Stimulated activated CD4-positive, alpha-beta T cell treated with anti-CD3 and anti-CD28 coated beads, Interleukin-15, amount 100 ng/mL, for 48 hours (primary cell): ENCODE results near the gene TRERF1.

ENCODE experiments used
- DNase-seq, 2 donors: peaks; one replicate each; pipeline ENCODE4 v3.0.0-alpha.2; 2020; ENCODE audit warnings: low read depth in 2 of 2

The TRERF1 gene

GRCh38 chr6:42275376-42276033 lies 176.2 kb downstream of the TRERF1 start:
- DNase-seq, result no peak

- no peak for DNase-seq
These were observed 176.8 kb downstream of the TRERF1 start for GRCh38 chr6:42274898-42275297.

DNA sequence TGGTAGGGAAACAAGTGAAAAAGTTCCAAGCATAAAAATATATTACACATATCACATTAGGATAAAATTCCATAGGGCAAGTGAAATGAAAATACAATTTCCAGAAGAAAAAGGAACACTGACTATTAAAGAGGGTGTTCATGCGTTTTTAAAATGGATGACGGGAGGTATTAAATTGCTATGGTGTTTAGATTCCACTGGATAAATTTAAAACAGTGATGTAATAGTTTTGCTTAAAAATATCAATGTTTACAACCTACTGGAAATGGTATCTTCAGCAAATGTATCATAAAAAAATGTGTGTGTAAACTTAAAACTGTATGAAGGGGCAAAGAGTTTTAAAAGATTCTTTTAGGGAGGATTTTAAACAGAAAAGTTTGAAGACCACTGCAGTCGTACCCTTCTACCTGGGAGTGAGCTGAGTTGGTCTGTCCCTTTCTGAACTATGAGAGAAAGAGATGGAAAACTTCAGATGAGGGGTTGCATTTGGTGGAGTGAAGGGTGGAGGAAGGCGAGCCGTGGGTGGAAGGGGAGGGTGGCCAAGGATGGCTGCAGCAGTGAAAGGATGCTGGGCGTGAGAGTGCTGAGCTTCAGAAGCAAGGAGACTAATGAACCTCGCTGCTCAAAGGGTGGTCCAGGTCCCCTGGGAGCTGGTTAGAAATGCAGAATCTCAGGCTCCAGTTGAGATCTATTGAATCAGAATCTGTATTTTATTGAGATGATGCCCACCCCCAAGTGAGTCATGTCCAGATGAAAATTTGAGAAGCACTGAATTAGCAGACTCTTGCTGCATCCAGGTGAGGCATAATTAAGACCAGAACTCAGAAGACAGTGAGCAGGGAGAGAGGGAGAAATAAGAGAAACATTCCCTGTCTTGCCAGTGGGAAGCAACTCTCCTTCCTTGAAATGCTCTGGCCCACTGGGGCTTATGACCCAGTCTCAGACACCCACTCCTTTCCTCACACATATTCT lies 179.6 kb downstream of the TRERF1 start:
- DNase-seq, result no peak

- no peak for DNase-seq
These were observed 181.7 kb downstream of the TRERF1 start for GRCh38 chr6:42269974-42270510.

GRCh38 chr6:42269553-42269952 lies 182.2 kb downstream of the TRERF1 start:
- DNase-seq, result no peak

GRCh38 chr6:42268835-42269204 lies 182.9 kb downstream of the TRERF1 start:
- DNase-seq, result no peak

- DNase-seq, result no peak
These were observed 183.5 kb downstream of the TRERF1 start for GRCh38 chr6:42268016-42268834.

DNA sequence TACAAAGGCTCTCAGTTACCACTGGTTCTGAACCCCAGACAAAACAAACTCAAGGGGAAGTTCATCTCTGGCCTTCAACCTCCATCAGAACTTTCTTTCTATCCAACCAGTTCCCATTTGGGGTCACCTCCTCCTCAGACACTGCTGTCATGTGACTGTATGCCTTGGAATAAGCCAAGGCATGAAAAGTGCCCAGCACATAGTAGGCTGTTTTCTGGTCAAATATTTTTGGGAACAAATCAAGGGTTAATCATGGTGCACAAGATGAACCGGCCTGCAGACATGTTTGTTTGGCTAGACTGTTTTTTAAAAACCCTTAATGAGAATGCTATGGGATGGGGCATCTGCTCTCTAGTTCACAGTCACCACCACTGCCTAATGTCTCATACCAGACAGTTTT lies 185.2 kb downstream of the TRERF1 start:
- no peak for DNase-seq

DNA sequence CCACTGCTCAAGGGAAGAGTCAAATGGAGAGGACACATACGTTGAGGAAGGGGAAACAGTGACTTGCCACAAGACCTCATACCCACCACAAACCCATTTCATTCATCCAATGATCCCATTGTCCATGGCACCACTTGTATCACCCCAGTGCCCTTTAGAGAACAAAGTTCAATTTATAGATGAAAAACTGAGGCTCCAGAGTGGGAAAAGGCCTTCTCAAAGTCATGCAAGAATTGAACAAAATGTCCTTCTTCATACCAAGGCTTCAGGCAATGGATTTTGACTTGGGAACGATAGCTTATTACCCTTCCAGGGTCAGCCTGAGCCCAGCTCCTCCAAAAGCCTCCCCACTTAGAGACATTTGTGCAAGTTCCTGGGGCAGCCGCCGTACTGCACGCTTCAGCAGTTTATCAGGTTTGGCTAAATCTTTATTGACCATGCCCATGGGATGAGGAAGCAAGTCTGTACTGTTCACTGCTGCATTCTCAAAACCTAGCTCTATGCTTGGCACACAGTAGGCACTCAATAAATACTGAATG lies 186.8 kb downstream of the TRERF1 start:
- DNase-seq, result no peak

- DNase-seq, result no peak
These were observed 187.4 kb downstream of the TRERF1 start for GRCh38 chr6:42264162-42264851.

DNA sequence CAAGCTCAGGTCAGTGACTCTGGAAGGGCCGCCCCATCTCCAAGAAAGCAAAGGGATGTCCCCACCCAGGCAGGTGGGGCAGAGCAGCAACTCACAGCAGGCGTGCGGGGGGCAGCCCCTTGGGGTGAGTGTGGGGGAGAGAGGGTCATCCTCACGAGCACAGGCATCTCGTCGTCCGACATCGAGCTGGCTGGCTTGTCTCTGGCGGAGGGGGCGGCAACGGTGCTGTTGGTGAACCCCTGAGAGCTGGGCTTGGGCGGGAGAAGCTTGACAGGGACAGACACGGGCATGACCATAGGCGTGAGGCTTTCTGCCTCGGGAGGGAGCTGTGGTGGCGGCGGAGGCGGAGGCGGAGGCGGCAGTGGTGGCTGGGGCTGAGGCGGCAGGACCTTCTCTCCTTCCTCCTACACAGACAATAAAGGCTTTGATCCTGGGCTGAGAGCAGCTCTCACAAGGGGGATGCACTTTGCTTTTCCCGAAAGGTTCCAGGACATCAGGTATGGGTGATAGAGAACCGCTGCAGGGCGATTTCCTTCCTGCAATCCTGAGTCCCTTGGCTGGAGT lies 188.5 kb downstream of the TRERF1 start:
- no peak for DNase-seq

DNA sequence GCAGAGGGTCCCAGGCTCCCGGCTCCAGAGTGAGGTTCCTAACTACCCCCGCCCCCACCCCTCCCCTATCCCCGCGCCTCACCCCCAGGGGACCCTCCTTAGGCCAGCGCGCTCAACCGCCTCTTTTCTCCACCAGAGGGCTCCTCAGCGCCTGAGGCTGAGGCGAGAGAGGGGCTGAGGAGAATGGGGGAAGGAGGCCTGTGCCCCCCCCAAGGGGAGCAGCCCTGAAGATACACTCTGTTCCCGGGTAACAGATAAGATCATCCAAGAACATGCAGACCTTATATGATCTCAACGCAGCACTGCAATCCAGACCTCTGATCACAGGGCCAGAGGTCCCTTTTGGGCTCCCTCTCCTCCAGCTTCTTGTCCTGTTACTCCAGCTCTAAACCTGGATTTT lies 190.8 kb downstream of the TRERF1 start:
- peak in 1 of 2 donors; percentile 15 for DNase-seq

DNA sequence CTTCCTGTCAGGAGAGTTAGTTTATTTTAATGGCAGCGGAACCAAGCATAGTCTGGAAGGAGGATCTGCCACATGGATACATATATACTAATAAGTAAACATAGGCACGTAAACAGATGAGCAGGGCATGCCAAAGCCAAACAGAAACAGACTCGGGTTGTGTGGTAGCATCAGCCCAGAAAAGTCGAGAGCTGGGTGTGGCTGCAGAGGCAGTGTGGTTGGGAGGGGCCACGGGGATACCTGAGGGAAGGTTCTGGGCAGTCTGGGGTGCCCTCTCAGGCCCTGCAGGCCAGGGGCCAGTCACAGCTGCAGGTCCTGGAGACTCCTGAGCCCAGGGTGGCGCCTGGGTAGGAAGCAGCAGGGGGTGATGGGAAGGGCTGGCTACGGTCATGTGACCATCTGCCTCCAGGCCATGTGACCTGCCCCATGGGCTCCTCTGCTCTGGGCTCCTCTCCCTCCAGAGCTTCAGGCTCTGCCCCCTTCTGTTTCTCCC lies 191.3 kb downstream of the TRERF1 start:
- DNase-seq, result no peak

- no peak for DNase-seq
These were observed 191.8 kb downstream of the TRERF1 start for GRCh38 chr6:42259841-42260395.

DNA sequence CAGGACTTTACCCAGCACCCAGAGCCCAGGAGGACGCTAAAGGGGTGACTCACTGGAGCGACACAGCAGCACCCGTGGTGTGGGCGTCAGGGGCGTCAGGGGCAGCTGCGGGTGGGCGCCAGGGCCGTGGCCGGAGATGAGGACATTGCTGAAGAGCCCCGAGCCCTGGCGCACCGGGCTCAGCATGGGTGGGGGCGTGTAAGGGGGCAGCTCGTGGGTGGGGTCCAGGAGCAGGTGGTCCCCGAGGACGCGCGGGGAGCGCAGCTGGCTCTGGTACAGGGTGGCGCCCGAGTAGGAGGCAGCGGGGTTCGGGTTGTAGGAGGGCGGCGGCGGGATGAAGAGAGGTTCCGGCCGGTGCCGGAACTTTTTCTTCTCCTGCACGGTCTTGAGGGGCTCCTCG lies 192.4 kb downstream of the TRERF1 start:
- DNase-seq, result no peak

GRCh38 chr6:42257614-42258013 lies 194.1 kb downstream of the TRERF1 start:
- DNase-seq, result no peak

GRCh38 chr6:42257063-42257462 lies 194.7 kb downstream of the TRERF1 start:
- no peak for DNase-seq

DNA sequence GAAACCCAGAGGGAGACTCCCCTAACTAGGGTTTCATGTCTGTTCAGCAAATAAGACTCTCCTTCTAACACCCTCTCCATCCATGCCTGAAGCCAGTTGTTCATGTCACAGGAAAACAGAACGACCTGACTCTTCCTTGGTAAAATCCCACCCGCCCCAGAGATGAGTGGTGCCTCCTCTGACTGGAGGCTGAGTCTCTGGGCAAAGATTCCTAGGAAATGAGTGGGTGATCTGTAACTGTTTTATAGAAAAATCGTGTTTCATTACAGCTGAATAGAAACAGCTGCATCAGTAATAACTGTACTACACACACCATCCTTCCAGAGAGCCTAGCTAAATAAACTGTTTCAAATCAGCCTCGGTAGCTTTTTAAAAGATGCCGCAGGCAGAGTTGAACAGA lies 196.7 kb downstream of the TRERF1 start:
- DNase-seq, result no peak

DNA sequence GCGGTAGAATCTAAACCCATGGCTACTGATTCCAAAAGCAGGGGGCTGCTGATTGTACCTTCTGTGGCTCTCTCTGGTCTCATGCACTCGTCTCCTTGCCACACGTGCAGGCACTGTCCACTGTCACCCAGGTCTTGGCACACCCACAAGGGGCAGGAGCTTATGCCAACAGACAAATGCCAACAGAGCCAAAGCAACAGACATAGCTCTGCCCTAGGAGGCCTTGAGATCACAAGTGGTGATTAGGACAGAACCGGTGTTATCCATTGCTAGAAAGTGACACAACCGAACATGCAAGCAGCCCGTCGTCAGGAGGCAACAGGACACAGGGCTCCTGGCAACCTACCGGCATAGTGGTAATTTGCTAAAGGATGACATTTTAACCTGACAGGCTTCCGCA lies 197.2 kb downstream of the TRERF1 start:
- no peak for DNase-seq

GRCh38 chr6:42251911-42252637 lies 199.7 kb downstream of the TRERF1 start:
- DNase-seq, result no peak
